Liver (tissue), 3 donors: Measurements from ENCODE around the gene B4GALT2.

Source experiments
- CTCF ChIP-seq: fragments of 150-350 bp; IDR thresholded peaks from 2 replicates; pipeline ENCODE4 v1.5.1; 2017; ENCODE audit warnings: improper control_type of control experiment, low read depth, low read length; ENCODE audit not compliant: missing input control
- EGR1 ChIP-seq, 2 donors: IDR thresholded peaks; 2 replicates each; pipeline ENCODE4 v1.6.1; 2016 to 2018; ENCODE audit warnings: antibody characterized with exemption in 2 of 2, low read depth in 2 of 2
- FOXA1 ChIP-seq: IDR thresholded peaks from 2 replicates; pipeline ENCODE4 v1.6.1; 2016; ENCODE audit warnings: antibody characterized with exemption
- JUND ChIP-seq, 2 donors: IDR thresholded peaks; 2 replicates each; pipeline ENCODE4 v1.6.1; 2016; ENCODE audit warnings: antibody characterized with exemption in 2 of 2
- RAD21 ChIP-seq, 2 donors: IDR thresholded peaks; 2 replicates each; pipeline ENCODE4 v1.6.1; 2016; ENCODE audit warnings: antibody characterized with exemption in 2 of 2, mild to moderate bottlenecking in 2 of 2
- SP1 ChIP-seq: IDR thresholded peaks from 2 replicates; pipeline ENCODE4 v1.6.1; 2018; ENCODE audit warnings: antibody characterized with exemption, mild to moderate bottlenecking
- TAF1 ChIP-seq: conservative IDR thresholded peaks from 2 replicates; pipeline ENCODE4 v1.6.1; 2016; ENCODE audit warnings: antibody characterized with exemption, mild to moderate bottlenecking
- ZBTB33 ChIP-seq: IDR thresholded peaks from 2 replicates; pipeline ENCODE4 v1.6.1; 2016; ENCODE audit warnings: antibody characterized with exemption
- TF ChIP-seq, protein P1 (sequence below): IDR thresholded peaks from 2 replicates; pipeline ENCODE4 v1.6.1; 2016; ENCODE audit warnings: antibody characterized with exemption, mild to moderate bottlenecking
- TF ChIP-seq, protein P2 (sequence below): IDR thresholded peaks from 2 replicates; pipeline ENCODE4 v1.6.1; 2016; ENCODE audit warnings: antibody characterized with exemption
- TF ChIP-seq, protein P3 (sequence below): IDR thresholded peaks from 2 replicates; pipeline ENCODE4 v1.6.1; 2016; ENCODE audit warnings: antibody characterized with exemption
- donor health status: healthy.
- donor health status: healthy.

DNA sequence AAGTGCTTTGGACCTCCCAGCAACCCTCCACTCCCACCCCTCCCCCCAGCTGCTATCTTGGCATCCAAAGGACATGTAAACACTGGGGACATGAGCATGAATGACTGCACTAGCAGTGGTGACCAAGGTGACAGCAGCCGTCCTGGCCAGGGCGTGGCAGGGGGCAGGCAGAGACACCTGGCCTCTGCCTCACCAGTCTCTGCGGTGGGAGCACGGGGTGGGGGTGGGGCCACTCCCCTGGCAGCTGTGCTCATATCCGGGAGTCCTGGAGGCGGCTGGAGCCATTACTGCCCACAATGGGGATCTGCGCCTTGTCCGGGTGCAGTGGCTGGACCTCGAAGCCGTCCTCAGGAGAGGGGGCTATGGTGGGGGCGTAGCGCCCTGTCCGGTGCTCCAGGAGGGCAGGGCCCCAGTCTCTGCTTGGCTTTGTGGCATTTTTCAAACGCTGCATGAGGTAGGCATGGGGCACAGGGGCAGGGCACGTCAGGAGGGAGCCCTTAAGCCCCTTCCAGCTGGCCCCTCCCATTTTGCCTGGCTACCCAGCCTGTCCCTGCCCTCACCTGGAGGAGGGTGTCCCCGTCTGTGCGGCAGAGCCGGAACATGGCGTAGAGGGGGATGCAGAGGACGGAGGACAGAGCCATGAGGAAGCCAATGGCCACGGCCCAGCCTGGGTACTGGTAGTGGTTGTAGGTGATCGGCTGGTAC, 18.4 kb downstream of the B4GALT2 start:
- TF ChIP-seq CTCF = no peak
- no peak for TF ChIP-seq JUND (IDR thresholded peaks at IDR 0.05)
- TF ChIP-seq, protein P1, sequence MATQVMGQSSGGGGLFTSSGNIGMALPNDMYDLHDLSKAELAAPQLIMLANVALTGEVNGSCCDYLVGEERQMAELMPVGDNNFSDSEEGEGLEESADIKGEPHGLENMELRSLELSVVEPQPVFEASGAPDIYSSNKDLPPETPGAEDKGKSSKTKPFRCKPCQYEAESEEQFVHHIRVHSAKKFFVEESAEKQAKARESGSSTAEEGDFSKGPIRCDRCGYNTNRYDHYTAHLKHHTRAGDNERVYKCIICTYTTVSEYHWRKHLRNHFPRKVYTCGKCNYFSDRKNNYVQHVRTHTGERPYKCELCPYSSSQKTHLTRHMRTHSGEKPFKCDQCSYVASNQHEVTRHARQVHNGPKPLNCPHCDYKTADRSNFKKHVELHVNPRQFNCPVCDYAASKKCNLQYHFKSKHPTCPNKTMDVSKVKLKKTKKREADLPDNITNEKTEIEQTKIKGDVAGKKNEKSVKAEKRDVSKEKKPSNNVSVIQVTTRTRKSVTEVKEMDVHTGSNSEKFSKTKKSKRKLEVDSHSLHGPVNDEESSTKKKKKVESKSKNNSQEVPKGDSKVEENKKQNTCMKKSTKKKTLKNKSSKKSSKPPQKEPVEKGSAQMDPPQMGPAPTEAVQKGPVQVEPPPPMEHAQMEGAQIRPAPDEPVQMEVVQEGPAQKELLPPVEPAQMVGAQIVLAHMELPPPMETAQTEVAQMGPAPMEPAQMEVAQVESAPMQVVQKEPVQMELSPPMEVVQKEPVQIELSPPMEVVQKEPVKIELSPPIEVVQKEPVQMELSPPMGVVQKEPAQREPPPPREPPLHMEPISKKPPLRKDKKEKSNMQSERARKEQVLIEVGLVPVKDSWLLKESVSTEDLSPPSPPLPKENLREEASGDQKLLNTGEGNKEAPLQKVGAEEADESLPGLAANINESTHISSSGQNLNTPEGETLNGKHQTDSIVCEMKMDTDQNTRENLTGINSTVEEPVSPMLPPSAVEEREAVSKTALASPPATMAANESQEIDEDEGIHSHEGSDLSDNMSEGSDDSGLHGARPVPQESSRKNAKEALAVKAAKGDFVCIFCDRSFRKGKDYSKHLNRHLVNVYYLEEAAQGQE = no peak
- no peak for TF ChIP-seq ZBTB33
- no peak for TF ChIP-seq SP1
- TF ChIP-seq, protein P2, sequence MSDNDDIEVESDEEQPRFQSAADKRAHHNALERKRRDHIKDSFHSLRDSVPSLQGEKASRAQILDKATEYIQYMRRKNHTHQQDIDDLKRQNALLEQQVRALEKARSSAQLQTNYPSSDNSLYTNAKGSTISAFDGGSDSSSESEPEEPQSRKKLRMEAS = no peak
- no peak for TF ChIP-seq EGR1 (IDR thresholded peaks at IDR 0.05; ENCODE audit: low read depth in 2 of 2)
- TF ChIP-seq RAD21 (IDR thresholded peaks at IDR 0.05) = no peak
- TF ChIP-seq, protein P3, sequence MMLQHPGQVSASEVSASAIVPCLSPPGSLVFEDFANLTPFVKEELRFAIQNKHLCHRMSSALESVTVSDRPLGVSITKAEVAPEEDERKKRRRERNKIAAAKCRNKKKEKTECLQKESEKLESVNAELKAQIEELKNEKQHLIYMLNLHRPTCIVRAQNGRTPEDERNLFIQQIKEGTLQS = no peak
- no peak for TF ChIP-seq TAF1
- no peak for TF ChIP-seq FOXA1
